PFSK-1 (cell line): ENCODE results near the gene ADSL.

Experiments
- FOXP2 ChIP-seq: optimal IDR thresholded peaks from 2 replicates; pipeline ENCODE3; 2011; ENCODE audit warnings: borderline replicate concordance, control low read depth, inconsistent platforms; ENCODE audit not compliant: insufficient read depth; ENCODE audit errors: extremely low read length, extremely low read depth
- POLR2AphosphoS5 ChIP-seq: IDR thresholded peaks from 2 replicates; pipeline ENCODE4 v1.6.1; 2012; ENCODE audit warnings: low read depth, mild to moderate bottlenecking, control low read depth, low read length, moderate library complexity
- REST ChIP-seq, 2 experiments: IDR thresholded peaks; 2 replicates each; pipeline versions ENCODE4 v1.6.1 to v1.8.0; 2011 to 2012; ENCODE audit warnings: low read depth in 2 of 2, low read length in 2 of 2, control low read depth in 1 of 2, inconsistent platforms in 1 of 2, mild to moderate bottlenecking in 1 of 2, moderate library complexity in 1 of 2; ENCODE audit not compliant: insufficient read depth in 1 of 2
- SIN3A ChIP-seq: IDR thresholded peaks from 2 replicates; pipeline ENCODE4 v1.6.1; 2012; ENCODE audit warnings: mild to moderate bottlenecking, low read length, moderate library complexity, borderline replicate concordance; ENCODE audit not compliant: insufficient read depth
- TAF1 ChIP-seq: IDR thresholded peaks from 2 replicates; pipeline ENCODE4 v1.6.1; 2012; ENCODE audit warnings: low read length, control low read depth, borderline replicate concordance; ENCODE audit not compliant: insufficient read depth

Gene ADSL

GRCh38 chr22:40361100-40361499, 14.8 kb downstream of the ADSL start:
- TF ChIP-seq FOXP2: no peak
- TF ChIP-seq POLR2AphosphoS5: no peak
- no peak for TF ChIP-seq REST (IDR thresholded peaks at IDR 0.05; ENCODE audit: insufficient read depth in 1 of 2, low read depth in 2 of 2, low read length in 2 of 2)
- TF ChIP-seq TAF1: no peak
- TF ChIP-seq SIN3A: no peak

- TF ChIP-seq TAF1 (no peak), REST (IDR thresholded peaks at IDR 0.05; ENCODE audit: insufficient read depth in 1 of 2, low read depth in 2 of 2, low read length in 2 of 2) (no peak), FOXP2 (no peak), POLR2AphosphoS5 (no peak), SIN3A (no peak)
These were observed 16.8 kb downstream of the ADSL start for GRCh38 chr22:40363059-40363458.

- TF ChIP-seq SIN3A: no peak
- TF ChIP-seq TAF1: no peak
- no peak for TF ChIP-seq POLR2AphosphoS5
- TF ChIP-seq REST (IDR thresholded peaks at IDR 0.05; ENCODE audit: insufficient read depth in 1 of 2, low read depth in 2 of 2, low read length in 2 of 2): no peak
- no peak for TF ChIP-seq FOXP2
These were observed 18.1 kb downstream of the ADSL start for GRCh38 chr22:40364431-40364830.

- TF ChIP-seq SIN3A: no peak
- no peak for TF ChIP-seq TAF1
- TF ChIP-seq REST (IDR thresholded peaks at IDR 0.05; ENCODE audit: insufficient read depth in 1 of 2, low read depth in 2 of 2, low read length in 2 of 2): no peak
- TF ChIP-seq FOXP2: no peak
- TF ChIP-seq POLR2AphosphoS5: no peak
These were observed 19.8 kb downstream of the ADSL start for GRCh38 chr22:40366068-40366467.

- no peak for TF ChIP-seq SIN3A
- no peak for TF ChIP-seq POLR2AphosphoS5
- TF ChIP-seq FOXP2: no peak
- TF ChIP-seq TAF1: no peak
- no peak for TF ChIP-seq REST (IDR thresholded peaks at IDR 0.05; ENCODE audit: insufficient read depth in 1 of 2, low read depth in 2 of 2, low read length in 2 of 2)
These were observed 21.0 kb downstream of the ADSL start for GRCh38 chr22:40367342-40367741.
